Type B pancreatic cell (in vitro differentiated cells): ENCODE results near the gene CDS2. TPM values are rescaled to one million over a fixed set of nuclear protein-coding genes. Genes with fewer than 3 reads are reported as not detected.

ENCODE experiments used
- DNase-seq: peaks from one replicate; pipeline ENCODE4 v3.0.0; 2021; ENCODE audit warnings: mixed read lengths; ENCODE audit not compliant: unreplicated experiment; ENCODE audit errors: extremely low spot score
- H3K27ac Mint-ChIP-seq: 2 replicates; pipeline ENCODE4 v1.8.0; 2021; ENCODE audit warnings: mild to moderate bottlenecking, mixed read lengths
- H3K27me3 Mint-ChIP-seq: 2 replicates; pipeline ENCODE4 v1.8.0; 2021; ENCODE audit warnings: mixed read lengths
- H3K36me3 Mint-ChIP-seq: 2 replicates; pipeline ENCODE4 v1.8.0; 2021; ENCODE audit warnings: mixed read lengths
- H3K4me1 Mint-ChIP-seq: one replicate; pipeline ENCODE4 v1.8.0; 2021; ENCODE audit warnings: mixed read lengths; ENCODE audit not compliant: unreplicated experiment
- H3K4me3 Mint-ChIP-seq: 2 replicates; pipeline ENCODE4 v1.8.0; 2021; ENCODE audit warnings: mild to moderate bottlenecking, mixed read lengths
- H3K9me3 Mint-ChIP-seq: 2 replicates; pipeline ENCODE4 v1.8.0; 2021; ENCODE audit warnings: mixed read lengths
- total RNA-seq: library from RNA; stranded (reverse); gene quantifications from 2 replicates; pipeline ENCODE4 v1.2.1, GENCODE V29; 2021; ENCODE audit warnings: low replicate concordance
- TF ChIP-seq, protein P1 (sequence below): fragments of 200-600 bp; sonication (generic); conservative IDR thresholded peaks from 2 replicates; pipeline ENCODE4 v1.5.0; 2021; ENCODE audit warnings: antibody characterized with exemption, mild to moderate bottlenecking

CDS2 gene
- total RNA-seq, 1 donor from 2014 or later = 44.4 TPM

DNA sequence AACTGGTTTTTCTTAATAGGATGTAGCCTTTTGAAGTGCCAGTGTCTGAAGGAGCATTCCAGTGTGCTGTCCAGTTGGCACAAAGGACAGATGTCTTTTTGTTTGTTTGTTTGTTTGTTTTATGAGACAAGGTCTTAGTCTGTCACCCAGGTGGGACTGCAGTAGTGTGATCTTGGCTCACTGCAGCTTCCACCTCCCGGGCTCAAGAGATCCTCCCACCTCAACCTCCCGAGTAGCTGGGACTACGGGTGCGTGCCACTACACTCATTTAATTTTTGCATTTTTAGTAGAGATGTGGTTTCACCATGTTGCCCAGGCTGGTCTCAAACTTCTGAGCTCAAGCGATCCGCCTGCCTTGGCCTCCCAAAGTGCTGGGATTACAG is 27.7 kb downstream of the CDS2 start:
- Mint-ChIP-seq H3K4me1 (peaks cover 34% of the 10 kb centered on the region), H3K9me3 (no peaks in the 10 kb centered on the region), H3K27ac (peak overlapping the region; percentile 55), H3K36me3 (peaks cover 5% of the 10 kb centered on the region), H3K4me3 (no peak overlapping the region), H3K27me3 (no peaks in the 10 kb centered on the region)
- no peak for DNase-seq
- TF ChIP-seq, protein P1, sequence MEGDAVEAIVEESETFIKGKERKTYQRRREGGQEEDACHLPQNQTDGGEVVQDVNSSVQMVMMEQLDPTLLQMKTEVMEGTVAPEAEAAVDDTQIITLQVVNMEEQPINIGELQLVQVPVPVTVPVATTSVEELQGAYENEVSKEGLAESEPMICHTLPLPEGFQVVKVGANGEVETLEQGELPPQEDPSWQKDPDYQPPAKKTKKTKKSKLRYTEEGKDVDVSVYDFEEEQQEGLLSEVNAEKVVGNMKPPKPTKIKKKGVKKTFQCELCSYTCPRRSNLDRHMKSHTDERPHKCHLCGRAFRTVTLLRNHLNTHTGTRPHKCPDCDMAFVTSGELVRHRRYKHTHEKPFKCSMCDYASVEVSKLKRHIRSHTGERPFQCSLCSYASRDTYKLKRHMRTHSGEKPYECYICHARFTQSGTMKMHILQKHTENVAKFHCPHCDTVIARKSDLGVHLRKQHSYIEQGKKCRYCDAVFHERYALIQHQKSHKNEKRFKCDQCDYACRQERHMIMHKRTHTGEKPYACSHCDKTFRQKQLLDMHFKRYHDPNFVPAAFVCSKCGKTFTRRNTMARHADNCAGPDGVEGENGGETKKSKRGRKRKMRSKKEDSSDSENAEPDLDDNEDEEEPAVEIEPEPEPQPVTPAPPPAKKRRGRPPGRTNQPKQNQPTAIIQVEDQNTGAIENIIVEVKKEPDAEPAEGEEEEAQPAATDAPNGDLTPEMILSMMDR = no peak

DNA sequence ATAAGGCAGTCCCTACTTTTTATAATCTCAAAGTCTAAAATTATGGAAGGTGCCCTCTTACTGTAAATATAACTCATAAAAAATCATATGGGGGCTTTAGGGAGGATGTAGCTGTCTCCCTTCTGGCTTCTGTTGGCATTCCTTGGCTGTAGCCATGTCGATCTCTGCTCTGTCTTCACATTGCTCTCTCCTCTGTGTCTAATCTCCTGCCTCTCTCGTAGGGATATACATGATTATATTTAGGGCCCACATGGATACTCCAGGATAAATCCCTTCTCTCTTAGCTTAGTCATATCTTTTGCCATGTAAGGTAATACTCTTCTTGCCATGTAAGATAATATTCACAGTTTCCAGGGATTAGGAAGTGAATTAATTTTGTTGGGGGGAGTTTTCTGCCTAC is 28.6 kb downstream of the CDS2 start:
- DNase-seq = no peak
- Mint-ChIP-seq H3K27me3 (no peaks in the 10 kb centered on the region), H3K4me3 (peak overlapping the region; percentile 4), H3K9me3 (no peaks in the 10 kb centered on the region), H3K4me1 (peaks cover 34% of the 10 kb centered on the region), H3K36me3 (peaks cover 5% of the 10 kb centered on the region), H3K27ac (no peak overlapping the region)
- TF ChIP-seq, protein P1 = no peak

DNA sequence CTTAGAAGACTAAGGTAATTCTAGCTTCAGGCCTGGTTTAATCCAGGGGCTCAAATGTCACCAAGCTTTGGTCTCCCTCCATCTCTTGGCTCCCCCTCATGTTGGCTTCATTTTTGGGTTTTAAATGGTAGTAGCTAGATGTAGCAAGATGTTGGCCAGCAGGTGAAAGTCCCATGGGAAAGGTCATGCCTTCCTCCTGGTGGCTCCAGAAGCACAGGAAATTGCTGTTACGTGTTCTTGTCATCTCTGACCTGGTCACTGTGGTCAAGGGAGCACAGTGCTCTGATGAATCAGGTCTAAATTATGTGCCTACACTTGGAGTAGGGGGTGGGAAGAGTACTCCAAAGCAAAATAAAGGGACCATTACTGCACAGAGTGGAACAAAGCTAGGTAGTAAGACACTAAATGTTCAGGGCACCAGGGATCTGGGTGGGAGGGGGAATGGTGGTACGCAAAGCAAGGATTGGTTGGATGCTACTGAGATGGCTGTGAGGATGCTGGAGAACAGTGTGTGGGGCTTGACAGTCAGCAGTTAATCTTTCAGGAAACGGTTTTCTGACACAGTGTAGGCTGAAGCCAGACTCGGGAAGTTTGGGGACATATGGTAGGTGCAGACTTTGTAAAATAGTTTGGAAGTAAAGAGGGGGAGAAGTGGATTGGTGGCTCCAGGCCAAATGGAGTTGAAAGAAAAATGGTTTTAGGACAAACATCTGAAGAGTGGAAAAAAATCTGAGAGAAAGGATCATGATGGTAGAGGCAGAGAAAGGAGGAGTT is 30.1 kb downstream of the CDS2 start:
- H3K36me3 Mint-ChIP-seq = peaks cover 5% of the 10 kb centered on the region
- TF ChIP-seq, protein P1 = no peak
- H3K27ac Mint-ChIP-seq = no peak overlapping the region
- H3K4me1 Mint-ChIP-seq = peaks cover 34% of the 10 kb centered on the region
- H3K4me3 Mint-ChIP-seq = no peak overlapping the region
- no peaks in the 10 kb centered on the region for H3K9me3 Mint-ChIP-seq
- H3K27me3 Mint-ChIP-seq = no peaks in the 10 kb centered on the region
- no peak for DNase-seq

DNA sequence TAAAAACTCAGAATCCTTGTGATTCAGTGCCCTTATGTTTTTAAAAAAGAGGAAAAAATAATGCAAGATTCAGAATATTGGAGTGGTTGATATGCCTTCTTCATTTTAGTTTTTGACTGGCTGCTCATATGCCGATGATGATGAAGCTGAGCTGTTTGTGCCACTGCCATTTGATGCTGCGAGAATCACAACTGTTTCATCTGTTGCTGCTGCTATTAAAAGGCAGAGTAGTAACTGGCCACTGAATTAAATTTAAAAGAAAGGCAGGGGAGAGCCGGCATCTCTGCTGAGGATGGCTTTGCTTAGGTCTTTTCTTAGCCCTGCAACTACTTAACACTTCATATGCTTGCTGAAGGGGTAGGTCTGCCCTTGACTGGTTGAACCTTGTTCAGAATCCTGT is 33.1 kb downstream of the CDS2 start:
- TF ChIP-seq, protein P1 = no peak

DNA sequence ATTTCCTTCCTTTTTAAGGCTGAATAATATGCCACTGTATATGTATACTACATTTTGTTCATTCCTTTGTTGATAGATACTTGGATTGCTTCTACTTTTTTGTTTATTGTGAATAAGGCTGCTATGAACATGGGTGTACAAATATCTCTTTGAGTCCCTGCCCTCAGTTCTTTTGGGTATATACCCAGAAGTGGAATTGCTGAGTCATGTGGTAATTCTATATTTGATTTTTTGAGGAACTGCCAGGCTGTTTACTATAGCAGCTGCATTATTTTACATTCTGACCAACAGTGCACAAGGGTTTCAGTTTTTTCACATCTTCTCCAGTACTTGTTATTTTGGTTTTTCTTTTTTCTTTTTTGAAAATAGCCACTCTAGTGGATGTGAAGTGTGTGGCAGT is 34.1 kb downstream of the CDS2 start:
- Mint-ChIP-seq H3K27me3 (no peaks in the 10 kb centered on the region), H3K36me3 (peaks cover 5% of the 10 kb centered on the region), H3K4me3 (no peak overlapping the region), H3K4me1 (peaks cover 8% of the 10 kb centered on the region), H3K27ac (no peak overlapping the region), H3K9me3 (no peaks in the 10 kb centered on the region)
- TF ChIP-seq, protein P1 = no peak
- no peak for DNase-seq

More for the DNA sequence above, 33.1 kb downstream of the CDS2 start:
- no peak for DNase-seq
- H3K9me3 Mint-ChIP-seq = no peaks in the 10 kb centered on the region
- no peaks in the 10 kb centered on the region for H3K27me3 Mint-ChIP-seq
- H3K27ac Mint-ChIP-seq = no peak overlapping the region
- H3K36me3 Mint-ChIP-seq = peaks cover 5% of the 10 kb centered on the region
- peaks cover 15% of the 10 kb centered on the region for H3K4me1 Mint-ChIP-seq
- no peak overlapping the region for H3K4me3 Mint-ChIP-seq
